Activated CD4-positive, alpha-beta T cell treated with anti-CD3 and anti-CD28 coated beads, Interleukin-2, amount 50 U/mL, for 1 hour (primary cell): ENCODE results near the gene PRKN.

ENCODE experiments used
- DNase-seq: peaks from one replicate; pipeline ENCODE4 v3.0.0-alpha.2; 2020

The PRKN gene

DNA sequence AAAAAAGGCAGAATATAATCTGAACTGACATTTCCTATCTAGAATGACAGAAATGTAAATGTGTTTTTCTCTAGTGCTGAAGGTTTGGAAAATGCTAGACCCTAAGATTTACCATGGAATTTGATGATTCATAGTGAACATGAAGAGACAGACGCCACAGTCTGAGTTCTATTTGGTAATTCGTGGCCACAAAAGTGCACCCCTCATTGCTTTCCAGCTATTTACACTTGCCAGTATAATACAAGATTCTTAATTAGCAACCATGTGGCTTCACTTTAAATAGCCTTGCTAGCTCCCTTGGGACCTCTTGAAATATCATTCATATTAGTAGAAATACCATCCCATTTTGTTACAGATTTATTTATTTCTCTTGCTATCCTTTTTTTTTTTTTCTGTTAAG lies 636.8 kb downstream of the PRKN start:
- DNase-seq = no peak

DNA sequence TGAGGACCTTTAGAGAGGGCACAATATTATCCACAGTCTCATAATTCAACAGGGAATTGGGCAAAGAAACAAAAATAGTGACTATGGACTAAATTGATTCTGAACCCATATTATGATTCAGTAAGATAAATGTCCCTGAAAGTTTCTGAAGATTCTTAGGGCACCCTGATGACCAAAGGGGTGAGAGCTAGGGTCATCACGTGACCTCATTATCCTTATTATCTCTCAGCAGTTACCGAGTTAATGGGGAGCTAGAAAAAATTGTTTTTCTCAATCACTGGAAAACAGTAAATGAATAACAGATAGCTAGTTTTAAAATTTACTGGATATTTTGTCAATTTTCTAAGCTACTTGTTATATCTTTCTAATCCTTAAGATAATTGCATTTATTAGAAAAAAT lies 639.5 kb downstream of the PRKN start:
- no peak for DNase-seq

DNA sequence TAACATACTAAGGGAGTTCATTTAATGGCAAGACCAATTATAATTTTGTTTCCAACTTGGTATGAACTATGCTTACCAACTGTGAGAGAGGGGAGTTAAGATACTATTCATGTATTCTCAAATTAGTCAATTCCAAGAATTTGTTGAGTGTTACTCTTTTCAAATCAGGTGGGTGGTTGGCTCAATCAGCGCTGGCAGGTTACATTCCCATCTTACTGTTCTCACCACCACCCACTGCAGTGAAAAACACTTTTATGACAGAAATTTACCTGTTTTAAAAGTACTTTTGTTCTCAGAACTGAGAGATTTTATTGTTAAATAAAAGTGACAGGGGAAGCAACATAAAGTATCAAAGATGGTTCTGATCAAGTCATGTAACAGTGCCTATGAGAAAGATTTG lies 642.0 kb downstream of the PRKN start:
- DNase-seq = no peak

DNA sequence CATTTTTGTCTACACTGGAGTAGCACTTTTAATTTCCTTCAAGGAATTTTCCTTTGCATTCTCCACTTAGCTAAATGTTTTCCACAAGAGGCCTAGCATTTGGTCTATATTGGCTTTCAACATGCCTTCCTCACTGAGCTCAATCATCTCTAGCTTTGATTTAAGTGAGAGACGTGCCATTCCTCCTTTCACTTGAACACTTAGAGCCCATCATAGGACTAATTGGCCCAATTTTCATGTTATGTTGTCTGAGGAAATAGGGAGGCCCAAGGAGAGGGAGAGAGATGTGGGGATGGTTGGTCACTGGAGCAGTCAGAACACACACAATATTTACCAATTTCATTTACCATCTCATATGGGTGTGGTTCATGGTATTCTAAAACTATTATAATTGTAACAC lies 645.0 kb downstream of the PRKN start:
- DNase-seq = no peak

DNA sequence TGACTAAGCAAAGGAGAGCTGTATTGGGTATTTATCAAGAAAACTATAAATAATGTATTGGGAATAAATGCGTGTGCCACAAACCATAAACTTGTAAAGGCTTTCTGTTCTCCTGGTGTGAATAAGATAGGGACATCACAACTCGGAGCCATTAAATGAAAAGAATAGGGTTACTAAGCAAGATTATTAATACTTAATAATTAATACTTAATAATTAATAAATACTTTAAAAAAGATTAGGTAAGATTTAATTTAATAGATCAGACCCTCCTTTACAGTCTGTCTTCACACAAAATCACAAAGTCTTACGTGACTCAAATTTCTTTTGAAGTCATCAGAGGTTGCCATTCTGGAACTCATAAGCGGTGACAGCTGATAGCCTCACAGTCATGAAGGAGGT lies 648.9 kb downstream of the PRKN start:
- no peak for DNase-seq

DNA sequence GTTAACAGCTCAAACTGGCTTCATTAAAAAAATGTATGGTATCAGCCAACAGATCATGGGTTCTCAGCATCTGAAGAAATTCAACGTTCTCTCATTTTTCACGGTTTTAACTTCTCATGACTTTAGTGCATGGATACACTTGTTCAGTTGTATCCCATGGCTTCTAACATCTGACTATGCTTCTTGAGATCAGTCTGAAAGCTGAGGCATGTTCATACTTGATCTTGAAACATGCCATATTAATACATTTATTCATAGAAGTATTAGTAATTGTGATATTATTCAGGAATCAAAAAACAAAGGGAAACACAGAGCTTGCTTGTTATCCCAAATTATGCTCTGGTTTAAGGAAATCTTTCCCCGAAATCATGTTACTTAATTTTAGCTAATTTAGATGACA lies 649.4 kb downstream of the PRKN start:
- DNase-seq = no peak

DNA sequence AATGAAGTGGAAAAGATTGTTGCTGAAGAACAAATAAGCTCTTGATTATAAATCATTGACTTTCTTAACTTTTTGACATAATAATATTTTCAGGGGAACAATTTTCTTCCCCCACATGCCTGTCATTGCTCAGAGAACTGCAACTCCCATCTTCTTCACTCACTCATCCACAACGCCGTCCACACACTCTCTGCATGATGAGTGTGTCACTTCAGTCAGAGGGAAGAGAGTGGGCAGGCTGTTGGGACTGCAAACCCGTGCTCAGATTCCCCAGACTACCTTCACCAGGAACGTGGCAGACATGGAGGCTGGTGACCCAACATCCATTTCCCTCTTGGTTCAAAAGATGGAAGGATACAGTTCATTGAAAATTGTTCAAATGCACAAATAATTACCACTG lies 650.8 kb downstream of the PRKN start:
- DNase-seq = no peak

DNA sequence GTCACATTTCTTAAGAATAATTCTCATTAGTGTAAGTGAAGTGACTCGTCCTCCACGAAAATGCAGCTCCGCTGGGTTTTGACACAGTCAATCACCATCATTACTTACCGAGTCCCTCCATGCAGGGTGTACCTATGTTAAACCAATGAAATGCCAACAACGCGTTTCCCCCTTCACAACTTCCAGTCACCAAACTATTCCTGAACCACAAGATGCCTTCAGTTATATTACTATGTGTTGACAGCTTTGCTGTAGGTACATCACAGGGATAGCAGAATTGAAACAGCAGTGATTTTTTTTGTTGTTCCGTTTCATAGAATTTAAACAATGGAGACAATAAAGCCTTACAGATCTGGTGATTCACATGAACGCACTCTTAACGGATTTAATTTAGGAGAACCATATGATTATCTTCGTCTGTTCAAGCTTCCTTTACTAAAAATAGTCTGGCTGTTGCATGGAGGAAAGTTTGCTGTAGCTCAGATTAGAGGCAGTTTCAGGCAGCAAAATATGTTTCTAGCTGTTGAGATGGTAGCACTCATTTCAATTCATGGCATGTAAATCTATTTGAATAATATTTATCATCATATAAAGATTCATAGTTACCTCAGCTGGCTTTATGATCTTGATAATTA lies 652.8 kb downstream of the PRKN start:
- no peak for DNase-seq

DNA sequence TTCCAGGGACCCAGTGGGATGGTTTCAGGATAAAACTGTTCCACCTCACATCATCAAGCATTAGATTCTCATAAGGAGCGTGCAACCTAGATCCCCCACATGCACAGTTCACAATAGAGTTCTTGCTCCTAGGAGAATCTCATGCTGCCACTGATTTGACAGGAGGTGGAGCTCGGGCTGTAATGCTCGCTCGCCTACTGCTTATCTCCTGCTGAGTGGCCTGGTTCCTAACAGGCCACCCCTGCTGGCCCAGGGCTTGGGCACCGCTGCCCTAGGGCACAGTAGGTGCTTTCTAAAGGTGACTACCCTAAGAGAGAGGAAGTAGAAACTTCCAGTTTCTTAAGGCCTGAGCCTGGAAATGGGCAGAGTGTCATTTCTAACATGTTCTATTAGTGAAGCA lies 656.9 kb downstream of the PRKN start:
- no peak for DNase-seq

DNA sequence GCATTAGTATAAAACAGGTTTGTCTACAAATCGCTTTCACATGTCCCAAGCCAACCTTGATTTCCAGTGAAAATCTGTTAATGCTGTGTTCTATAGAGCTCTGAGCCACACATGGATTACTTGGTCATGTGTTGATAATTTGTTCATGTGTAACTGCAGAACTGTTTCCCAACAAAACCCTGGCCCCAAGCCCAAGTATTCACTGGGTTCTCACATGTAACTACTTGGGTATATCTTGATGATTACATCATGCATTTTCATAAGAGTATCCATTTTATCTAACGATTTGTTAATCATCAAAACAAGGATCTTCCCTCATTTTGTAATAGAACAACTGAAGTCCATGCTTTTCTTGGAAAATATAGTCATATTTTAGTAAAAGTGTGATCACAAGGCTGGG lies 657.6 kb downstream of the PRKN start:
- DNase-seq = no peak

DNA sequence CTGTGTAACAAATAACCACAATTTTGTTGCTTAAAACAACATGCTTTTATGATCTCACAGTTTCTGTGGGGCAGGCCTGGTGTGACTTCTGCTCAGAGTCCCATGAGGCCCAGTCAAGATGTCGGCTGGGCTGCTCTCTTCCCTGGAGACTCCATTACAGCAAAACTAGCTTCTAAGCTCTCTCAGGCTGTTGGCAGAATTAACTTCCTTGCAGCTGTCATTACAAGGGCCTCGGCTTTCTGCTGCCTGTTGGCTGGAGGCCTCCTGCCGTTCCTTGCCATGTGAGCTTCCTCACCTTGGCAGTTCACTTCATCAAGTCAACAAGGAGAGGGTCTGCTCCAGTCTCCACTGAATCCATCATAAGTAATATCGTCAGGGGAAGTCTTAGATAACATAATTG lies 659.2 kb downstream of the PRKN start:
- no peak for DNase-seq

DNA sequence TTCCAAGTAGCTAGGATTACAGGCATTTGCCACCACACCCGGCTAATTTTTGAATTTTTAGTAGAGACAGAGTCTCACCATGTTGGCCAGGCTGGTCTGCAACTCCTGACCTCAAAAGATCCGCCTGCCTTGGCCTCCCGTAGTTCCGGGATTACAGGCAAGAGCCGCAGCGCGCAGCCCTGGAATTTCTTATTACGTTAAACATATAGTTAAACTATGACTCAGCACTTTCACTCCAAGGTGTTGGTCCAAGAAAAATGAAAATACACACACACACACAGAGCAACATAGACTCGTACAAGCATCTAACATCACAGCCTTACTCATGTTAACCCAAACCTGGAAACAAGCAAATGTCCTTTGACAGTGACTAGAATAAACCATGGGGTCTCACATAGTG lies 663.9 kb downstream of the PRKN start:
- DNase-seq = no peak

DNA sequence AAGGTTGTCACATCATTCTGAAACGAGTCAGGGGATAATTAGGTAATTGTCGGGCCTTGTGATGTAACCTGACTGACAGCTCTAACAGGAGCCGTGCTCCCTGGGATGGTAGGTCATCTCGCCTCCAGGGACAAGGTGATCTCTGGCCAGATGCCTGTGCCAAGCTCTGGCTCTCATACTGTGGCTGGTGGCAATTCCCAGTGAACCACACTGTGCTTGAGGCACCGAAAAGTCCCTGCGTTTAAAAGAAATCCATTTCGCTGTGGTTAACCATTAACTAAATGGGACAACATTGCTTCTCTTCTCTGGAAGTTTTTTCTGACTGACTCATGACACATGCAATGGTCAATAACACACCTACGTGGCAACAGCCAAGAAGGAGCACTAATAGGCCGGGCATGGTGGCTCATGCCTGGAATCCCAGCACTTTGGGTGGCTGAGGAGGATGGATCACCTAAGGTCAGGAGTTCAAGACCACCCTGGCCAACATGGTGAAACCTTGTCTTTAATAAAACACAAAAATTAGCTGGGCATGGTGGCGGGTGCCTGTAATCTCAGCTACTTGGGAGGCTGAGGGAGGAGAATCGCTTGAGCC lies 669.2 kb downstream of the PRKN start:
- no peak for DNase-seq

DNA sequence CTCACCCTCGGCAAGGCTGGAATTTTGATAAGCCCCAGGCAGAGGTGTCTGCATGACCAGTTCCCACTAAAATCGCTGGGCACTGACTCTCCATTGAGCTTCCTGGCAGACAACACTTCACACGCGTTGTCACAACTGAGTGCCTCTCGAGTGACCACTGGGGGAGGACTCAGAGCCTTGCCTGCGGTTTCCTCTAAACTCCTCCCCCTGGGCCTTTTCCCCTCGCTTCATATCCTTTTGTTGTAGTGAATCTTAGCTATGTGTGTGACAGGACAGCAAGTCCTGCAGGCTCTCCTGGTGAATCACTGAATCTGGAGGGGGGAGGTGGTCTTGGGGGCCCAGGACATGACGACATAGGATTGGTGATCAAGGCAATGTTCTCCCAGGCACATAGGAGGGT lies 670.8 kb downstream of the PRKN start:
- no peak for DNase-seq

DNA sequence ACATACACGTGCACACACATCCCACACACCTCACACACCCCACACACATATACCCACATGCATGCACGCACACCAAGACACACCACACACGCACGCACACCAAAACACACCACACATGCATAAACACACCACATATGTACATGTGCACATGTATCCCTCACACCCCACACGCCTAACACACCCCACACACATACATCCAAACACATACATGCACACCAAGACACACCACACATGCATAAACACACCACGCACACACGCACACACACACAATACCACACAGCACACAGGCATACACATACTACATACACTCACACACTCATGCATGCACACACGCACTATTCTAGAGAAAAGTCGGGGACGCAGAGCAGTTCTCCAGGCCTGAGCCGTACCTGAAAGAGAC lies 671.5 kb downstream of the PRKN start:
- DNase-seq = no peak

DNA sequence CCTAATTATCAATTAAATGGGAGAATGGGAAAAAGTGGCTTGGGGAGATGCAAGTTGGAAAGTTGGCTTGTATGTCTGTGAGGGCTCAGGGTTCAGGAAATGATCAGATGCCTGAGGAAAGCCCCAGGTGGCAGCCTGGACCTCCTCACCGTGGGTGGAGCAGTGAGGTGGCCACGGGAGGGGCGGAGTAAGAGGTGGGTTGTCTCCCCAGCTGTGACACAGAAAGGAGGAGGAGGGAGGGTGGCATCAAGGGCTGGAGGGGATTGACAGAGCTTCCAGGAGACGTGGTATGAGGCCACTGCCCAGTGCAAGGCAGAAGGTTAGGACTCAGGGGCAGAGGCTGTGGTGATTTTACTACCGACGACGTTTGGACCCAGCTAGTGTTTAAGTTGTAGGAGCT lies 672.2 kb downstream of the PRKN start:
- DNase-seq = no peak

DNA sequence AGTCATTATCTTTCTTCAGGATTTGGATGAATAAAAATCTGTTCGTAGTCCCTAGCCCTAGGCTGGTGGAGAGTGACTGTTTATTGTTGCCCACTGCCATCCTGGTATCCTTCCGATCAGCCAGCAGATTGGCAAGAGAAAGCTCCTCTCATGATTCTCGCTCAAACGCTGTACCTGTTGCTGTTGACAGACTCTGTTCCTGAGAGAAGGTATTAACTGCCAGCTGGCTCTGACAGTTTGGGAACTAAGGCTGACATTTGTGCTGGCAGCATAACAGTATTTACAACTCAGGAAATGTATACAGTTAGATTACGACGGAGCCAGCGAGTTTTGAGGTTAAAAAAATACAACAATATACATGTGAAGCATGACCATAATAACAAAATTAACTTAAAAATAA lies 674.5 kb downstream of the PRKN start:
- DNase-seq = no peak

DNA sequence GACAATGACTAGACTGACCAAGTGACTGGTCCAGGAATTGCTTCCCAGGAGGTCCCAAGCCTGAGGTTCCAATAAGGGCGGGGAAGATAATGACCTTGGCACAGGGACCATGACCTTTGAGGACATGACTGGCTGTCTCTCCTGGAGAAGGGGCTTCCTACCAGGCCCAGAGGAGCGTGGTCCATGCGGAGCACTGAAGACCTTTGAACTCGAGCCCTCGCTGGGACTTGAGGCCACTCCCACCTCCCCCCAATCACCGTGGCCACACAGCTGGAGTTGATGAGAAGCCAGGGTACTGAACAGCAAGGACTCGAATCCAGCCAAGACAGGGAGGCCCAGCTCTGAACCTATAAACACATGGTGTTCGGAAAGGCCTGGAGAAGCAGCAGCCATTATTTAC lies 677.0 kb downstream of the PRKN start:
- no peak for DNase-seq

DNA sequence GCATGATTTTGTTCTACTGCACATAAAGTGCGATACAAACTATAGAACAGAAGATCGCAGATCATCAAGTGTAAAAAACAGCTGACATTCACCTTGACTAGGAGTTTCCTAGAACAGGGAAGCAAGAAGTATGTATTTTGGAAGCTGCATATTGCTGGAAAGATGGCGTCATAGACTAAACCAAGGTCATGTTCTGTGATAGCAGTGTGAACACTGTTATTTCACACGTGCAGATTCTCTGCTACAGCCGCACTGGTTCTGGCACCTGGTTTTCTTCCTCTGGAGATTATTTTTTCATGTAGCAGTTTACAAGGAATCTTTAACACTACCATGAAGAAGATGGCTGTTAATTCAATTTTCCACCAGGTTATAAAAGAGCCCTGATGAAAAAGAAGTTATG lies 681.2 kb downstream of the PRKN start:
- no peak for DNase-seq

DNA sequence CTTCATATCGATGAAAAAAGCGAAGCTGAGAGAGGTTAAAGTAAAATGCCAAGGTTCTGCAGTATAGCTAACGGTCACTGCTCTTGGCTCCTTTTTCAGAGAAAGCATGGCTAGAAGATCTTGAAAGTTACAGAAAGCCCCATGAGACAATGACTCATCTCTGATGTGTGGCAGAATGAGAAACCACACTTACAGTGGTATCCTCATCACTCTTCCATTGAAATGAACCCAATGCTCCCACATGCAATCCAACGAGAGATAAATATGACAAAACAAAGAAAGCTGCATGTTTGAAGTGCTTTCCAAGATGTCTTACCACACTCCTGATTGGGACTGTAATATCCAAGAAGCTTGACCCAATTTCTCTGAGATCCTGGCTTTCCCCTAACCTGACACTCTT lies 694.9 kb downstream of the PRKN start:
- DNase-seq = no peak

DNA sequence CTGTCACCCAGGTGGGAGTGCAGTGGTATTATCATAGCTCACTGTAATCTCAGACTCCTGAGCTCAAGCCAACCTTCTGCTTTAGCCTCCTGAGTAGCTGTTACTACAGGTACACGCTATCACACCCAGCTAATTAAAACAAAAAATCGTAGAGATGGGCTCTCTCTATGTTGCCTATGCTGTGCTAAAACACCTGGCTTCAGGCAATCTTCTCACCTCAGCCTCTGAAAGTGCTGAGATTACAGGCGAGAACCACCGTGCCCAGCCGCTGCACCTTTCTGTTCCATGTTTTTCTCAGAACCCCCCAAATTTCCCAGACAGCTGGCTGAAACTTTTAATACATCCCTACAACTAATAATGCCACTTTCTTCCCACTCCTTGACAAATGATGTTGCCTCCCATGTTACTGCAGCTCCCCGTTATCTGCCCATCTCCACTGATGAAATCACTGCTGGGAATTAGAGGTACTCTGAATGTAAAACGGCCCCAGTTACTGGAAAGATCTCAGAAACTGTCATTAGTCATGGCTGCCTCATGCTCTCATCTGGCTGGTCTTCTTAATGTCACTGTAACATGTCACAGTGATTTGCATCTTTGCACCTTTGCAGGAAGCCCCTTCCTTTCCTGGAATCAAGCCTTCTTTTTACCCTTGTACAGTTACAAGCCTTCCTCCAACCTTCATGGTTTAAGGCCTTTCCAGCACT lies 697.5 kb downstream of the PRKN start:
- no peak for DNase-seq

DNA sequence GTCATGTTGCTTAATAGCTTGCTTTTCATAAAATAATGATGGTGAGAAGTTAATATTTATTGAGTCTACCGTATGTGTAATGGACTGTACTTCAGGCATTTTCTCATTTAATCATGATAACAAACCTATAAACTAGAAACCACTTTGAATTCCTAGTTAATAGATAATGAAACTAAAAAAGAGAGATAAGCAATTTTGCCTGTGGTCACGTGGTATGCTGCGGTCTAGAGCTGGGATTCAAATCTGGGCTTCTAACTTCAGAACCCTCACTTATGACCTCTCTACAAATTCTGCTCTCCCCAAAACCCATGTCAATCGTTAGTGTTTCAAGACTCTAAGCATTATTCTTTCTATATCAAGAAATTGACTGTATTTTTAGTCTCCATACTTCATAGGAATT lies 700.7 kb downstream of the PRKN start:
- no peak for DNase-seq

DNA sequence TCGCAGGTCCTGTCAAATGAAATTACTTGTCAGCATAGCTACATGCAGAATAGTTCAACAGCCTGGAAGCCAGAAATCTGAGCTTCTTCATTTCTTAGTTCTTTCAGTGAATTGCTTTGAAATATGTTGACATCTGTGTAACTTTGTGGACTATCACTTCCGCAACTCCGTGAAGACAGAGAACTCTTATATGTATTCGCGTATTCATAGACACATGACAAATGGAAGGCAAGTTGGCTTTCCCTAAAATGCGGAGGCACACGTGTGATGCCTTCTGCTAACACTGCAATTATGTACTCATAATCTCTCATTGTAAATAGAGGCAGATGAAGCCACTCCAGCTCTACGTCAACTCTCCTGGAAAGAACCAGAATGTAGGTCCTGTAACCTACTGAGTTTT lies 701.5 kb downstream of the PRKN start:
- no peak for DNase-seq

DNA sequence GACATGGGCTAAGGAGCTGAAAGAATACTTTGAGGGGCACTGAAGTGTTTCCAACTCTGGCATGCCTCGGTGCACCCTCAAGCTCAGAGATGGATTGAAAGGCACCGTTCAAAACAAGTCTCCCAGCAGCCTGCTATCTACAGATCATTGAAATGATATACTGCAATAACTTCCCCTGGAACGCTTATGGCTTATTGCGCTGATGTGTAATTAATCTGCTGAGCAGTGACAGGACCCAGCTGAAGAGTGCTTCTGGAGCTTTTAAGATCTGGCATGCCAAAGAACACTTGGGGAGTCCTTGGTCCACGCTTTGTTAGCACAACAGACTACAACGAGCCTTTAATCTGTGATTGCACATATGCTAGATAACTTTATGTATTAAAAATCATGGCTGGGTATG lies 708.2 kb downstream of the PRKN start:
- DNase-seq = no peak

DNA sequence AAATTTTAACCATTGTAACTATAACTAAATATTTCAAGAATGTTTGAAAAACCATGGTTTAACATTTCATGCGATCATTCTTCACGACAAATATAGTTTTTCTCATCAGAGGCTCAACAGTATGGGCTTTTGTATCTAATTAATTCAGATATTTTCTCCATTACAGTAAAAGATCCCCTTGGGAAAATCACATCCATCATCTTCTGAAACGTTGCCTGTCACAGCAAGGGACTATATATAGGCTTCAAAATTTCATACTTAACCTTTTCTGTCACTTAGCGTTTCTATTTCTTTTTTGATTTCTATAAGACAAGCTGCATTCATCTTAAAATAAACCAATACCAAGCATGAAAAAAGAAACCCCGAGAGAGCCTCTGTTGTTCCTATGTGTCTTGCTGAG lies 710.0 kb downstream of the PRKN start:
- DNase-seq = no peak
